EL (cell line): Measurements from ENCODE around the gene MBD6.

ENCODE experiments used
- DNase-seq: peaks from one replicate; pipeline ENCODE4 v3.0.0-alpha.2; 2016

The MBD6 gene

GRCh38 chr12:57533108-57533507 is 10.5 kb downstream of the MBD6 start:
- no peak for DNase-seq

- DNase-seq = no peak
These were observed 11.6 kb downstream of the MBD6 start for GRCh38 chr12:57534250-57534649.

GRCh38 chr12:57534991-57535543 is 12.4 kb downstream of the MBD6 start:
- DNase-seq = no peak

GRCh38 chr12:57535764-57536596 is 13.4 kb downstream of the MBD6 start:
- no peak for DNase-seq

GRCh38 chr12:57536597-57536942 is 13.9 kb downstream of the MBD6 start:
- no peak for DNase-seq

- DNase-seq = no peak
These were observed 16.6 kb downstream of the MBD6 start for GRCh38 chr12:57539134-57539768.

GRCh38 chr12:57541001-57541400 is 18.4 kb downstream of the MBD6 start:
- no peak for DNase-seq

GRCh38 chr12:57541717-57542116 is 19.1 kb downstream of the MBD6 start:
- DNase-seq = no peak

- DNase-seq = peak; percentile 29
These were observed 21.0 kb downstream of the MBD6 start for GRCh38 chr12:57543581-57543980.

GRCh38 chr12:57545809-57546437 is 23.3 kb downstream of the MBD6 start:
- peak; percentile 24 for DNase-seq

- DNase-seq = peak; percentile 97
These were observed 24.0 kb downstream of the MBD6 start, which contains the start of gene DCTN2 for GRCh38 chr12:57546438-57547287. Gene DCTN2, minus strand, starts transcription at chr12:57547192. Its CDS starts 129 bp downstream, at chr12:57547063.

GRCh38 chr12:57547288-57548012 is 24.8 kb downstream of the MBD6 start:
- DNase-seq = no peak

- no peak for DNase-seq
These were observed 25.3 kb downstream of the MBD6 start for GRCh38 chr12:57548013-57548315.

- no peak for DNase-seq
These were observed 25.9 kb downstream of the MBD6 start for GRCh38 chr12:57548488-57548887.

GRCh38 chr12:57549203-57549908 is 26.7 kb downstream of the MBD6 start:
- DNase-seq = no peak

- DNase-seq = peak; percentile 39
These were observed 27.5 kb downstream of the MBD6 start, which contains the start of gene KIF5A for GRCh38 chr12:57549909-57550640. Gene KIF5A, plus strand, starts transcription at chr12:57550044. Its CDS starts 228 bp downstream, at chr12:57550272.

GRCh38 chr12:57550641-57551549 is 28.3 kb downstream of the MBD6 start:
- no peak for DNase-seq

- no peak for DNase-seq
These were observed 29.1 kb downstream of the MBD6 start for GRCh38 chr12:57551637-57552305.

- DNase-seq = no peak
These were observed 29.7 kb downstream of the MBD6 start for GRCh38 chr12:57552306-57552651.
